HCT116 (cell line): ENCODE data around the gene RAD50. TPM values are rescaled to one million over a fixed set of nuclear protein-coding genes. Genes with fewer than 3 reads are reported as not detected.

Source experiments
- ATAC-seq: fragments of 200-7000 bp; cut with Tn5 transposase; 2 replicates; pipeline ENCODE4 v1.9.1; 2020; ENCODE audit warnings: mild to moderate bottlenecking, moderate library complexity
- BruUV-seq: library from RNA; stranded (reverse); fragments of 400-500 nt; replicated peaks from 2 replicates; lab custom pipeline; 2021; lab: Mats Ljungman, UMichigan
- CTCF ChIA-PET: fragments of 300-600 bp; sonication (Branson Sonifier 250); formaldehyde crosslinking; loops from one replicate; lab custom pipeline; 2021; ENCODE audit warnings: antibody characterized with exemption; lab: Charles Lee
- POLR2A ChIA-PET: fragments of 300-600, 350-600 bp; sonication (Branson Sonifier 250); formaldehyde crosslinking; loops from one replicate; lab custom pipeline; 2021; ENCODE audit warnings: antibody characterized with exemption; lab: Charles Lee
- RAD21 ChIA-PET, 2 experiments: fragments of 300-600 bp; sonication (Branson Sonifier 250); formaldehyde crosslinking; loops; one replicate each; lab custom pipeline; 2023; ENCODE audit warnings: low total read pairs in 2 of 2; ENCODE audit not compliant: uncharacterized antibody in 2 of 2, unreplicated experiment in 2 of 2, low non-redundant PET in 1 of 2; lab: Charles Lee
- DNase-seq: peaks from one replicate; pipeline ENCODE4 v3.0.0-alpha.2; 2010; ENCODE audit warnings: low read depth, low spot score
- H2AFZ ChIP-seq: fragments of 200-600 bp; shearing (Covaris generic), sonication (generic); 2 replicates; pipeline ENCODE4 v1.6.1; 2017; ENCODE audit warnings: low read depth, mixed run types, mixed read lengths, antibody characterized with exemption, low read length; ENCODE audit not compliant: poor library complexity, severe bottlenecking
- H3K27ac ChIP-seq: 2 replicates; pipeline ENCODE4 v1.5.1; 2012; ENCODE audit warnings: low read depth, low read length
- H3K27me3 ChIP-seq: fragments of 200-600 bp; sonication (generic); 2 replicates; pipeline ENCODE4 v1.6.1; 2016; ENCODE audit warnings: mixed run types, low read length, mixed read lengths; ENCODE audit not compliant: insufficient read depth
- H3K36me3 ChIP-seq, 2 experiments: fragments of 200-500 bp in 1 of 2; fragments of 200-600 bp in 1 of 2; sonication (Bioruptor generic) in 1 of 2; sonication (generic) in 1 of 2; 2 replicates each; pipeline versions ENCODE4 v1.5.1 to v1.6.1; 2014 to 2016; ENCODE audit warnings: low read length in 2 of 2, inconsistent platforms in 1 of 2, mixed read lengths in 1 of 2, mixed run types in 1 of 2; ENCODE audit not compliant: insufficient read depth in 2 of 2, control insufficient read depth in 1 of 2
- H3K4me1 ChIP-seq, 2 experiments: fragments of 200-600 bp in 1 of 2; sonication (generic) in 1 of 2; 2 replicates each; pipeline versions ENCODE4 v1.5.1 to v1.6.1; 2012 to 2017; ENCODE audit warnings: low read length in 2 of 2, inconsistent platforms in 1 of 2, mild to moderate bottlenecking in 1 of 2, mixed read lengths in 1 of 2, mixed run types in 1 of 2, moderate library complexity in 1 of 2; ENCODE audit not compliant: insufficient read depth in 2 of 2, control insufficient read depth in 1 of 2
- H3K4me2 ChIP-seq: fragments of 200-600 bp; sonication (generic); 2 replicates; pipeline ENCODE4 v1.6.1; 2017; ENCODE audit warnings: mixed run types, low read length, mixed read lengths
- H3K4me3 ChIP-seq, 2 experiments: fragments of 200-600 bp in 1 of 2; sonication (generic) in 1 of 2; replicated peaks in 1 of 2; 2 replicates each; pipeline ENCODE4 v1.5.1; 2011 to 2016; ENCODE audit warnings: low read length in 2 of 2, control low read depth in 1 of 2, low read depth in 1 of 2, mild to moderate bottlenecking in 1 of 2, mixed read lengths in 1 of 2, mixed run types in 1 of 2
- H3K79me2 ChIP-seq: fragments of 200-600 bp; sonication (generic); 2 replicates; pipeline ENCODE4 v1.6.1; 2017; ENCODE audit warnings: mild to moderate bottlenecking, mixed run types, low read length, moderate library complexity, mixed read lengths; ENCODE audit not compliant: insufficient read depth
- H3K9ac ChIP-seq: fragments of 200-600 bp; sonication (generic); 2 replicates; pipeline ENCODE4 v1.6.1; 2016; ENCODE audit warnings: low read length, mixed read lengths
- H3K9me2 ChIP-seq: fragments of 200-600 bp; sonication (generic), shearing (Covaris generic); 2 replicates; pipeline ENCODE4 v1.6.1; 2017; ENCODE audit warnings: mixed run types, mild to moderate bottlenecking, moderate library complexity; ENCODE audit not compliant: insufficient read depth
- H3K9me3 ChIP-seq, 2 experiments: fragments of 200-500 bp in 1 of 2; fragments of 200-600 bp in 1 of 2; sonication (Bioruptor generic) in 1 of 2; sonication (generic) in 1 of 2; 2 replicates each; pipeline ENCODE4 v1.6.1; 2014 to 2017; ENCODE audit warnings: low read length in 2 of 2, mixed read lengths in 2 of 2, inconsistent platforms in 1 of 2, low read depth in 1 of 2, mild to moderate bottlenecking in 1 of 2, mixed run types in 1 of 2, moderate library complexity in 1 of 2; ENCODE audit not compliant: control insufficient read depth in 1 of 2, insufficient read depth in 1 of 2
- H4K20me1 ChIP-seq: fragments of 200-600 bp; sonication (generic), shearing (Covaris generic); 2 replicates; pipeline ENCODE4 v1.6.1; 2017; ENCODE audit warnings: mixed run types, mild to moderate bottlenecking, moderate library complexity; ENCODE audit not compliant: insufficient read depth
- EGR1 ChIP-seq: IDR thresholded peaks from 2 replicates; pipeline ENCODE4 v1.6.1; 2012; ENCODE audit warnings: low read depth
- ELF1 ChIP-seq: IDR thresholded peaks from 2 replicates; pipeline ENCODE4 v1.6.1; 2012; ENCODE audit warnings: low read depth, borderline replicate concordance
- EZH2phosphoT487 ChIP-seq: fragments of 200-600 bp; IDR thresholded peaks from 2 replicates; pipeline ENCODE4 v1.6.1; 2018; ENCODE audit warnings: antibody characterized with exemption, borderline replicate concordance
- JUND ChIP-seq: IDR thresholded peaks from 2 replicates; pipeline ENCODE4 v1.6.1; 2012
- POLR2AphosphoS5 ChIP-seq: IDR thresholded peaks from 2 replicates; pipeline ENCODE4 v1.6.1; 2011; ENCODE audit warnings: mild to moderate bottlenecking, low read depth, low read length, moderate library complexity
- REST ChIP-seq: IDR thresholded peaks from 2 replicates; pipeline ENCODE4 v1.6.1; 2012; ENCODE audit warnings: low read depth
- SIN3A ChIP-seq: IDR thresholded peaks from 2 replicates; pipeline ENCODE4 v1.6.1; 2012; ENCODE audit warnings: low read depth
- SP1 ChIP-seq: IDR thresholded peaks from 2 replicates; pipeline ENCODE4 v1.6.1; 2012; ENCODE audit warnings: low read depth
- SRF ChIP-seq: IDR thresholded peaks from 2 replicates; pipeline ENCODE4 v1.6.1; 2012; ENCODE audit warnings: low read depth
- YY1 ChIP-seq: IDR thresholded peaks from 2 replicates; pipeline ENCODE4 v1.6.1; 2011; ENCODE audit warnings: low read length, low read depth, moderate library complexity, mild to moderate bottlenecking; ENCODE audit not compliant: insufficient replicate concordance; ENCODE audit errors: extremely low read depth
- ZFX ChIP-seq: fragments of 450-650 bp; IDR thresholded peaks from 2 replicates; pipeline ENCODE4 v1.6.1; 2017
- ZNF274 ChIP-seq: fragments of 200-500 bp; sonication (Bioruptor generic); IDR thresholded peaks from 2 replicates; pipeline ENCODE4 v1.6.1; 2014; ENCODE audit warnings: mild to moderate bottlenecking, low read depth, low read length, inconsistent platforms
- intact Hi-C: fragments of 100-400 bp; cut with micrococcal nuclease; formaldehyde crosslinking; loops from 2 replicates; pipeline ENCODE4 v1.10.0; 2022
- total RNA-seq: library from RNA; stranded (reverse); gene quantifications from one replicate; pipeline ENCODE4 v1.2.1, GENCODE V29; 2021; ENCODE audit not compliant: unreplicated experiment

RAD50 gene
- total RNA-seq, 1 experiment from 2014 or later, result 43.6 TPM

- no peak overlapping the region for H3K27ac ChIP-seq
- ATAC-seq (peak; percentile 35), DNase-seq (no peak)
- no peaks in the 10 kb centered on the region for H3K36me3 ChIP-seq
- ChIA-PET POLR2A (no interaction called here), CTCF (no interaction called here), RAD21 (no interaction called here)
- no peak overlapping the region for H3K9ac ChIP-seq
- no peaks in the 10 kb centered on the region for H4K20me1 ChIP-seq
- no peak overlapping the region for H2AFZ ChIP-seq
- peaks cover 0 to 13% of the 10 kb centered on the region in 2 experiments; a peak in 1 of 4 replicates for H3K4me1 ChIP-seq
- TF ChIP-seq ZFX, result no peak
- TF ChIP-seq SP1, result no peak
- no peak for TF ChIP-seq ELF1
- no peak for TF ChIP-seq EZH2phosphoT487
- H3K4me3 ChIP-seq, result no peak overlapping the region
- intact Hi-C loops, result no loop called here
- BruUV-seq, result no TSS peak
- no peaks in the 10 kb centered on the region for H3K79me2 ChIP-seq
- H3K9me3 ChIP-seq, result no peaks in the 10 kb centered on the region
- no peak overlapping the region for H3K4me2 ChIP-seq
- H3K9me2 ChIP-seq, result no peaks in the 10 kb centered on the region
- H3K27me3 ChIP-seq, result no peaks in the 10 kb centered on the region
Measured at GRCh38 chr5:132662925-132663770, 106.4 kb downstream of the RAD50 start.

GRCh38 chr5:132663771-132664695 is 107.3 kb downstream of the RAD50 start:
- ATAC-seq, result no peak
- DNase-seq, result no peak
- RAD21 ChIA-PET, result no interaction called here
- H3K4me2 ChIP-seq, result no peak overlapping the region
- no peaks in the 10 kb centered on the region for H3K79me2 ChIP-seq
- H3K4me1 ChIP-seq, result peaks cover 0 to 13% of the 10 kb centered on the region in 2 experiments; a peak in 1 of 4 replicates
- BruUV-seq, result no TSS peak
- H3K27ac ChIP-seq, result no peak overlapping the region
- H3K9me2 ChIP-seq, result no peaks in the 10 kb centered on the region
- no peak for TF ChIP-seq SRF
- TF ChIP-seq EGR1, result no peak
- no peak for TF ChIP-seq SP1
- TF ChIP-seq JUND, result no peak
- TF ChIP-seq REST, result no peak
- TF ChIP-seq YY1, result no peak
- TF ChIP-seq ZNF274, result no peak
- no peak for TF ChIP-seq ZFX
- no peak for TF ChIP-seq POLR2AphosphoS5
- no peak for TF ChIP-seq SIN3A
- H3K4me3 ChIP-seq, result no peak overlapping the region
- no peak overlapping the region for H3K9ac ChIP-seq
- CTCF ChIA-PET, result no interaction called here
- H3K27me3 ChIP-seq, result no peaks in the 10 kb centered on the region
- POLR2A ChIA-PET, result no interaction called here
- no peak overlapping the region for H2AFZ ChIP-seq
- no peaks in the 10 kb centered on the region for H3K36me3 ChIP-seq
- H4K20me1 ChIP-seq, result no peaks in the 10 kb centered on the region
- intact Hi-C loops, result no loop called here
- no peaks in the 10 kb centered on the region for H3K9me3 ChIP-seq
